NCI-H1048 (cell line): ENCODE results near the gene SCP2.
"Not testable (repeated sequence)": the region's sequence is repeated elsewhere in the genome, so short reads cannot be mapped to it uniquely, and the experiment has no call there.

Experiments used
- DNase-seq: peaks from one replicate; lab custom pipeline; 2025; lab: John Stamatoyannopoulos, UW

SCP2 gene

DNA sequence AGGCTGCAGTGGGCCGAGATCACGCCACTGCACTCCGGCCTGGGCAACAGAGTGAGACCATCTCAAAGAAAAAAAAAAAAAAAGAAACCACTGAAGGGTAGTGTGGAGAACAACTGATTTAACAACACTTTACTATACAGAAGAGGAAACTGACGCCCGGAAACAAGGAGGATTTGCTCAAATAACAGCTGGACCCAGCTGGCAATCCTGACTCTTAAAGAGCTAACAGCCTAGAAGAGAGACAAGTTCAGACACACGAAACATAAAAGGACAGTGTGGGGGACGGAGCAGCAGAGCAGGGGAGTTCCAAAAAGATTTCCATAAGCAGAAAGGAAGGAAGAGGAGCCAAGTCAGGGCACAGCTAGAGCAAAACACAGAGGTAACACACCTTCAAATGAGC is 9.9 kb upstream of the SCP2 start:
- no peak for DNase-seq

DNA sequence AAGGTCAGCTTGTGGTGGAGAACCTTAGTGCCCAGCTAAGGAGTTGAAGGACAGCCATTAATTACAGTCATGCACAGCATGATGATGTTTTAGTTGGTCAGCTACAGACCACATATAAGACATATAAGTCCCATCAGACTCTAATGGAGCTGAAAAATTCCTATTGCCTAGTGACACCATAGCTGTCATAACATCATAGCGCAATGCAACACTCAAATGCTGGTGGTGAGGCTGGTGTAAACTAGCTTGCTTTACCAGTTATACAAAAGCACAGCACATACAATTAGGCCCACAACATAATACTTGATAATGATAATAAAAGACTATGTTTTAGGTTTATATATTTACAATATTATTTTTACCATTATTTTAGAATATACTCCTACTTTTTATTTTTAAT is 9.5 kb upstream of the SCP2 start:
- DNase-seq = no peak

DNA sequence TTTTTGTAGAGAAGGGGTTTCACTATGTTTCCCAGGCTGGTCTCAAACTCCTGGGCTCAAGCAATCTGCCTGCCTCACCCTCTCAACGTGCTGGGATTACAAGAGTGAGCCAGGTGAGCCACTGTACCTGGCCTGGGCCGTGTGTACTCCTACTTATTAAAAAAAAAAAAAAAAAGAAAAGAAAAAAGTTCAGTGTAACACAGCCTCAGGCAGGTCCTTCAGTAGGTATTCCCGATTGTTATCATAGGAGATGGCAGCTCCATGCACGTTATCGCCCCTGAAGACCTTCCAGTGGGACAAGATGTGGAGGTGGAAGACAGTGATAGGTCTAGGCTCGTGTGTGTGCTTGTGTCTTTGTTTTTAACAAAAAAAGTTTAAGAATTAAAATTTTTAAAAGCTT is 8.9 kb upstream of the SCP2 start:
- DNase-seq = no peak

DNA sequence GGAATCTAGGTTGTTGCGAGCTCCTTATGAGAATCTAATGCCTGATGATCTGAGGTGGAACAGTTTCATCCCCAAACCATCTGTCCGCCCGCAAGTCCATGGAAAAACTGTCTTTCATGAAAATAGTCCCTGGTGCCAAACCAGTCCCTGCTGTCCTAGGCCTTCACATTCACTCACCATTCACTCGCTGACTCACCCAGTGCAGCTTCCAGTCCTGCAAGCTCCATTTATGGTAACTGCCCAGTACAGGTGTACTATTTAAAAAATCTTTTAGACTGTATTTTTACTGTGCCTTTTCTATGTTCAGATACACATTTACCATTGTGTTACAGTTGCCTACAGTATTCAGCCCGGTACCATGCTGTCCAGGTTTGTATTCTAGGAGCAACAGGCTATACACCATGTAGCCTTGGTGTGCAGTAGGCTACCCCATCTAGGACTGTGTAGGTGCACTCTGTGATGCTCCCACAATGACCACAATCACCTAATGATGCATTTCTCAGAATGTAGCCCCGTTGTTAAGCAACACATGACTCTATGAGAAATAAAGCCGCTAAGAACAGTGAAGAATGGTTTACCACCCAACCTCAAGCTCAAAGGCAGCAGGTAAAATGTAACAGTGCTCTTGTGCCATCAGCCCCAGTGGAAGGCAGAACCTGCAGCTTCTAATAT is 7.9 kb upstream of the SCP2 start:
- DNase-seq = no peak

DNA sequence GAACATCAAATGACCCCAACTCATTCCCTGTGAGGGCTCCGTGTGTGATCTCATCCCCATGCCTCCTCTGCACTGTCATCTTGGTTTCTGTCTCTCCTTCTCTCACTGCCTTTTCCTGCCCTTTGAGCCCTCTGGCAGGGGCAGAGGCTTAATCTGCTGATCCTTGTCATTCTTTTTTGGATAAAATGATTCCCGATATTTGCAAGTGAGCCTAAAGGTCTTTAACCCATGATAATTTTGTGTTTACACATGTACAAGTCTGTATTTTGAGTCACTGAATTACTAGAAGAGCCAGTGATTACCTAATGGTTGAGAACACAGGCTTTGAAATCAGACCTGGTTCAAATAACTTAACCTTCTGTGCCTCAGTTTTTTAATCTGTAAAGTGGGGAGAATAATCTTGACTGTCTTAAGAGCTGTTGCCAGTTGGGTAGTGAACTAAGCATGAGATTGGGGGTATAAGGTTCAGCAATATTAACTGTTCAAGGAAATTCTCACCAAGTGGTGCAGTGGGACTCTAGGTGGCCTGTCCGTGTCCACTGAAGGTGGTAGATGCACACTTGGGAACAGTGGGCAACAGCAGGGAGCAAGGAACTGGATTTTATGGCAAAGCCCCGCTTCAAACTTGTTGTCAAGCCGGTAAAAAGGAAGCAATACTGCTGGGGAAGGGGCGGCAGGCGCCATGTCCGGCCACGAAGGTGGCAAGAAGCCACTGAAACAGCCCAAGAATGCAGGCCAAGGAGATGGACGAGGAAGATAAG is 7.2 kb upstream of the SCP2 start:
- no peak for DNase-seq

DNA sequence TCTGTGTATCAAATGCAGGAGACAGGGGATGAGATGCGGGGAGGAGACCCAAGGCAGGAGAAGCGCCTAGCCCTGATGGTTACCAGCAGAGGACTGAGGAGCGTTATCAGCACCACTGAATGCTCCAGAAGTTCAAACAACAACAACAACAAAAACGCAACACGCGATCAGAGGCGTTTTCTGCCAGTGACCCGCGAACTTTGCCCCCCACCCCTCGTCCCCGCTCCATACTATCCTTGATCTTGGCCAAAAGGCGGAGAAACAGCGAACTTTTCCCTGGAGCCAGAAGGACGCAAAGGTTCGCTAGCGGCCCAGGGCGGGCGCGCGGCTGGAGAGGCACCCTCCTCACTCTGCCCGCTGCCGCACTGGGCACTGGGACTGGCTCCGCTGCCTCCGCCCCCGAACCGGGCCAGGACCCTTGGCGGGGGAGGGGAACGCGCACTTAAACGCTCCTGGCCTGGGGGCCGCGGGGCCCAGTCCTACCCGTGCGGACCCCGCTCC is 6.2 kb upstream of the SCP2 start:
- no peak for DNase-seq

DNA sequence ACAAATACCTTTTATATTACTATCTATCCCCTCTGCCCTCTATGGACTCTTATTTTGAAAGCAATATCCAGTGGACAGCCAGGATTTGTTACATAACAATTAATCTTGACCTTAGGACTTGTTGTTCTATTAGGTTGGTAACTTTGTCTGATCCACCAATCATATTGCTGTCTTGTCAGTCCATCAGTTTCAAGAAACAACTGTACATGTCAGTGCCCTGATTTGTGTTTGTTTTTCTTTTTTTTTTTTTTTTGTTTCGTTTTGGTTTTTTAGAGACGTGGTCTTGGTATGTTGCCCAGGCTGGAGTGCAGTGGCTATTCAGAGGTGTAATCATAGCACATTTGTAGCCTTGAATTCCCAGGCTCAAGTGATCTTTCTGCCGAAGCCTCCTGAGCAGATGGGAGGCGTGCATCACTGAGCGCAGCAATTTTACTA is 1.5 kb upstream of the SCP2 start:
- DNase-seq = no peak

DNA sequence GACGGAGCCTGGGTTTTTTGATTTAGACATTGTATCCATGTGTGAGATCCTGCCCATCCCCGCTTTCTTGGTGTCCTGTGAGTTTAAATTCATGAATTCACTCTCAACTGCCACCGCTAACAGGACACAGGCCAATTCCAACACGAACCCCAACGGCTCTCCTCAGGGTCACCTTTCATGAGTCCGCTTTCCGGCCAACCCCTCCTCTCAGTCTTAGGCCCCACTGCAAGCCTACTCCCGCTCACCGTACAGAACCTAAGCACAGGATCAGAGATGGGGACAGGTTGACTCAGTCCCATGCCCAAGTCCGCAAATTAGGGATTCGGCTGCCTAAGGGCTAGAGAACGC is 238 bp upstream of the SCP2 start:
- DNase-seq = no peak

DNA sequence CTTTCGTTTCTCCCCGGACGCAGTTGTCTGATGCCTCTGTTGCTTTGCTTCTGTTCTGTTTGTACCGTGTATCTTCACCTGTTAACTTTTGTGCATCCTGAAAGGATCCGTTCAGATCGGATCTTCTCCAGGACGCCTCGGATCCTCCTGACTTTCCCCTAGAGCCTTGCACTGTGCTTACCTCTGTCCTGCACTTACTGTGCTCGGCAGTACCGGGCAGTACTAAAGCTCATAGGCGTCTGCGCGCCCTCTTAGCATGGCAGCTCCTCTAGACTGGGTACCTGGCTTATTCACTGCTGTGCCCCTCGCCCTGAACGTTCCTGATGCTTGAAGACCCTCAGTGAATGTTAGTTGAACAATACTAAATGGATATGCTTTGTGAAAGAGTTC is 934 bp downstream of the SCP2 start:
- no peak for DNase-seq

DNA sequence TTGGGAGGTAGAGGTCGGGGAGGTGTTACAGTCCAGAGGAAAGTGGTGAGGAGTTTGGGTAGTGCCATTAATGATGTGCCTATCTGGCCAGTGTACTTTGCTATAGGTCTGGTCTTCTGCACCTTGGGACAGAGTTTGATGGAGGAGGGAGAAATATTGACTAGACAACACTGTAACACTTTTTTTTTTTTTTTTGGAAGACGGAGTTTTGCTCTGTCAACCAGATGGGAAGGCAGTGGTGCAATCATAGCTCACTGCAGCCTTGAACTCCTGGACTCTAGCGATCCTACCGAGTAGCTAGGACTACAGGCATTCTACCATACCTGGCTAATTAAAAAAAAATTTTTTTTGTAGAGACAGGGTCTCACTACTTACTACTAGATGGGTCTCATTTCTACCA is 1.9 kb downstream of the SCP2 start:
- DNase-seq = no peak

DNA sequence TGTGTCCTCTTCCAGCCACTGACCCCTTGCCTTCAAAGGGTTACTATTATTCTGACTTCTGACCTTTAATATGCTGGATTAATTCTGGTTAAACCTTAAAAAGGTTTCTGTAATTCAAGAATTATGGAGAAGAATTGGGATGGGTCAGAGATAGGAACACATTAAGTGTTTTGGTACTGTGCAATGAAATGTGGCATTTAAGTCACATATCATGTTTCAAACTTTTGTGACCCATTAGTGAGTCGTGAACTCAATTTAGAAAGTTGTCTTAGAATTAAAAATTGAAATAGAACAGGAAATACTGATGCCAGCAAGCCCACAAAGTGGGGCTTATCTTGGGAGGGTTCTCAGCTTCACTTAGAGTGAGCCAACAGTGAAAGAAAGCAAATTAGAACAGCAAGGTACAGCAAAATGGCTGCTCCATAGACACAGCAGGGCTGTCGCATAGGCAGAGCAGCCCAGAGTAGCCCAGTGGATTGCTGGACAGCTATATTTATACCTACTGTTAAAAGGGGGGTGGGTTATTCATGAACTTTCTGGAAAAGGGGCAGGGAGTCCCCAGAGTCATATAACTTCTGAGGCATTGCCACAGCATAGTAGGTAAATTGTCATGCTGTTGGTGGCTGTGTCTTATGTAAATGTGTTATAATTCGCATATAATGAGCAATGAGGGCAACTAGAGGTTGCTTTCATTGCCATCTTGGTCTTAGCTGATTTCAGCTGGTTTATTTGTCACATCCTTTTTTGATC is 10.5 kb downstream of the SCP2 start:
- DNase-seq = no peak

DNA sequence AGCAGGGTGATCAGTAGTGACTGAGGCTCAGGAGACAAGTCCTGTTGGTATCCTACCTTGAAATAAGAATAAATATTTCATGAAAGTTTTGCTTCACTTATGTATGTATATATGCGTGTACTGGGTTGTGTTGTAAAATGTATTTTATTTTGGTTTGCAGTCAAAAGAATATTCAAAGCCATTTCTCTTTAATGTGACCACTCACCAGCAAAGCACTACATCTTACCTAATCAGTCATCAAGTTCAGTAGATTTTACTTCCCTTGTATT is 11.0 kb downstream of the SCP2 start:
- no peak for DNase-seq

DNA sequence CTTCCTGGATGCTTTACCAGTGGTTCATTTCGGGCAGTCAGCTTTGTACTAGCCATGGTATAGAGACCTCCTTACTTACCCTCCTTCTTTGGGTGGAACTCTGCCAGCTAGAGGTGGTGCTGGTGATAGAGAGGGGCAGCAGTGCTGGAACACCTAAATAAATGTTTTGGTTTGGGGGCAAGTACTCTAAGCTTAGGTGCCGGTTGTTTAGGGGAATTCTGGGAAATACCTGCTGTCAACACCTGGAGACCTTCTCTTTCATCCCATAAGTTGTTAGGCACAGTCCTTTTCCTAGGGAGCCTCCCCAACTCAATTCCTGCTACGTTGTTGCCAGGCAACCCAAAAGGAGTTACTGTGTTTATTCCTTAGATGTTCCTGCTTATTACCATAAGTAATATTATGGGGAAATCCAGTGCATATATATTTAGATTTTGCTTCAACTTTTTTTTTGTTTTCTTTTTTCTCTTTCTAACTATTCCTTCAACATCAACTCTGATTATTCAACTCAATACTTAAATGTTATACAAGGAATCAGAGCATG is 16.9 kb downstream of the SCP2 start:
- DNase-seq = no peak

DNA sequence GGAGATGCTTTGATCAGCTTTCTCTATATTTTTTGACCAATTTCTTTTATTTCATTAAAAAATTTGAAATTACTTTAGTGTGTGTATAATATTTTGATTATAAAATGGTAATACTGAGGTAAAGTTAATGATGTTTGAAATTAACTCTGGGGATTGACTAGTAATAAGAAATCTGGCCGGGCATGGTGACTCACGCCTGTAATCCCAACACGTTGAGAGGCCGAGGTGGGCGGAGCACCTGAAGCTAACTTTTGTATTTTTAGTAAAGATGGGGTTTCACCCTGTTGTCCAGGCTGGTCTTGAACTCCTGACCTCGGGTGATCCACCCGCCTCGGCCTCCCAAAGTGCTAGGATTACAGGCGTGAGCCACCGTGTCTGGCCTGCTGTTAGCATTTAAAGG is 17.5 kb downstream of the SCP2 start:
- DNase-seq = no peak

DNA sequence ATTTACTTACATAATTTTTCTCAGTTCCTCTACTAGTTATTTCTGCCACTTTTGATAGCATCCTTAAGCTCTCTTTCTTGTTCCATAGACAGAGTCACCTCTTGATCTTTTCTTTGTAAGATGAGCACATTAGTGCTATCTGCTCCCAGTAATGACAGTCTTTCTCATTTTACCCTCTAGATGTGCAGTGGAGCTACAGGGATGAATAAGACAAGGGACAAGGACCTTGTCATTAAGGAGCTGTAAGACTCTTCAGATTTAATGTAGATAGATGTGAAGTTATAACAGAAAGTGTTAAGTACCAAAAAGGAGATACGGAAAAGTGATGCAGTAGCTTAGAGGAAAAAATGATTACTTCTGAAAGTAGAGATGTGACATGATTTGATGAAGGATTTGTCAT is 20.4 kb downstream of the SCP2 start:
- DNase-seq = no peak

DNA sequence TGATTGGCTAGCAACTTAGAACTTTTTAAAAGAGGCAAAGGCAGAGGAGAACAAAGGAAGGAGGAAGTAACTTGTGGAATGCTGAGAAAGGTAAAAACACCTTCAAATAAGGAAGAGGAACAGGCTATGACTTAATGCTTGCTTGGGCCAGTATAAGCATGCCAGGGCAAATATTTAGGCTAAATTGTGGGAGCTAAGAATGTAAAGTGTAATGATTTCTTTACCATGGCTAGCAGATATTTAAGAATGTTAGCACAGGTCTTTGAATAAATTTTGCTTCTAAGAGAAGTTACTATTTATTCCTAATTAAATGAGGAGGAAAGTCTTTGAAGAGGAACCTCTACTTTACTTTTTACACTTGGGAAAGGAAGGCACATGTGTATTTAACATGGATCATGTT is 22.5 kb downstream of the SCP2 start:
- DNase-seq = not testable (repeated sequence)

DNA sequence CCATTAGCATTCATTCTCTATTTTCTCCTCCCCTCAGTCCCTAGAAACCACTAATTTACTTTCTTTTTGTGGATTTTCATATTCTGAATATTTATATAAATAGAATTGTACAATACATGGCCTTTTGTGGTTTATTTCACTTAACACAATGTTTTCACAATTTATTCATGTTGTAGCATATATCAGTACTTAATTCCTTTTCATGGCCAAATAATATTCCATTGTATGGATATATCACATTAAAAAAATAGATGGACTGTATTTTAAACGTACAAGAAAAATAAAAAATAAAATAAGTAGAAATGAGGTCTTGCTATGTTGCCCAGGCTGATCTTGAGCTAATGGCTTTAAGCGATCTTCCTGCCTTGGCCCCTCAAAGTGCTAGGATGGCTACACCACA is 25.0 kb downstream of the SCP2 start:
- no peak for DNase-seq

DNA sequence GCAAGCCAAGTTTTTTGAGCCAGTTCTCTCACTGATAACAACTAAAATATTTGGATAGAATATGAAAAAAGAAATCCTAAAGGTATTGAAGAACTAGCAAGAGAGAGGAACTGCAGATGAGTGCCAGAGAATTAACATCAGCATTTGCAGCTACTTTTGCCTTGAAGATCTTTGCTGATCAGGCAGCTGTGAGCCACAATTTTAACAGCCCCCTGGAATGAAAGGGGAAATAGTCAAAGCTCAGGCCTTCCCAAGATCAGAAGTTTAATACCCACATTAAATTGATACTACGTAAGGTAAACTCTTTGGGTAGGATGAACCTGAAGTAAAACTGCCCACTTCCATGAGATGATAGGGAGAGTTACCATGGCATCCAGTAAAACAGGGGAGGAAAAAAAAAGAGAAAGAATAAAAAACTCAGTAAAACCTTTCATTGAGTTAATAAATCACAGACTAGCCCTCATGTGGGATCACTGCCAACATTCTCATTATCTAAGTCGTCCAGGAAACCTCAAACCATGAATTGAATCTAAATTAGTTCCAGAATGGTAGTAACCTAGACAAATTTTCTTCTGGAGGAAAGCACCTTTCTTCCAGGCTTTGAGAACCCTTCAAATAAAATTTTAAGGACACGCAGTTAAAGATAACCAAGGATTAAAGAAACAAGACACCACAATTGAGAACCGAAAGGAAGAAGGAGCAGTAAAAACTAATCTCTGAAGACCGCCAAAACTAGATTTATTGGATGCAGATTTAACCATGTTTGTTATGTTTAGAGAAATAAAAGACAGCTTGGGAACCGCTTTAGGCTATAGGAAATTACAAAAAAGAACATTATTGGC is 28.3 kb downstream of the SCP2 start:
- no peak for DNase-seq

DNA sequence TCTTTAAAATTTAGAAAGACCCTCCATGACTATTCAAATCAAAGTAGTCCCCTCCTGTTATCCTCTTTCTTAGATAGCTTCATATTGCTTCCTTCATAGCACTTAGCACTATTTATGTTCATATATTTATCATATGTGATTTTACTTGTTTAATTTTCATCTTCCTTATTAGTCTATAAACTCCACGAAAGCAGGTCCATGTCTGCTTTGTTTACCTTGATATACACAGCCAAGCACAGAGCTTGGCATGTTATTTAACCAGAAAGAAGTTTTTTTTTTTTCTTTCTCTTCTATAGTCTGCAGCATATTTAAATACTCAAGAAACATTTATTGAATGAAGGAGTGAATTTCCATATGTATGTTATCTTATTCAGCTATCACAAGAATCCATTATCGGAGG is 36.0 kb downstream of the SCP2 start:
- no peak for DNase-seq

DNA sequence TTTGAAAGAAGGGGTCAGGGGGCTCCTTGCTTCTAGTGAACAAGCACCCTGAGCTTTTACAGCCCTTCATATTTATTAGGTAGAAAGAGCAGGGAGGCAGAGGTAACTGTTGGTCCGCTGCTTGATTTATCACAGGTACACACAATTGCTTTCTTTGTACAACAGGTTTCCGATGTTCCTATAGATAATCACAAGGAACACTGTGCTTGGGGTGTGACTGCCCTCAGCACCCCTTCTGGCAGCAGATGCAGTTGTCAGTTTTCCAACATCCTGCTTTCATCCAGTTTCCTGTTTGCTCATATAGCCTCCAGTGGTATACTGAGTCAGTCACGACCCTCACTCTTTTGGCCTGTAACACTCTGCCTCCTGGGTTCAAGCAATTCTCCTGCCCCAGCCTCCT is 40.6 kb downstream of the SCP2 start:
- no peak for DNase-seq

DNA sequence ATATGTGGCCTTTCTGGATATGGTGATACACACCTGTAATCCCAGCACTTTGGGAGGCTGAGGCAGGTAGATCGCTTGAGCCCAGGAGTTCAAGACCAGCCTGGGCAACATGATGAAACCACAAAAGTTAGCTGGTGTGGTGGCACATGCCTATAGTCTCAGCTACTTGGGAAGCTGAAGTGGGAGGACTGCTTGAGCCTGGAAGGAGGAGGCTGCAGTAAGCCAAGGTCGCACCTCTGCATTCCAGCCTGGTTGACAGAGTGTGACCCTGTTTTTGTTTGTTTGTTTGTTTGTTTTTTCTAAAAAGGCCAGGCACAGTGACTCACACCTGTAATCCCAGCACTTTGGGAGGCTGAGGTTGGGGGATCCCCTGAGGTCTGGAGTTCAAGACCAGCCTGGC is 42.2 kb downstream of the SCP2 start:
- not testable (repeated sequence) for DNase-seq

DNA sequence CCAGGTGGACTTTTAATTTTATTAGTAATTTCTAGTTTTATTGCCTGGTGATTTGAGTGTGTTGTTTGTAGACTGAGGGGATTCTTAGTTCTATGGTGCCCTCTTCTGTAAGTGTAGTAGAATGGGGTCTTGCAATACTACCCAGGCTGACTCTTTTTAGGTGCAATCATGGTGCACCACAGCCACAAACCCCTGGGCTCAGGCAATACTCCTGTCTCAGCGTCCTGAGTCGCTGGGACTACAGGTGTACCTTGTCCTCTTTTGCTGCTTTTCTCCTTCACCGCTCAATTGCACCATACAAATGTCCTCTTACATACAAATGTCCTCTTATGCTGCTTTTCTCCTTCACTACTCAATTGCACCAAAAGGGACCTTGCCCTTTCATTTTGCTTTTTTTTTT is 43.1 kb downstream of the SCP2 start:
- DNase-seq = no peak
